ENCODE measurements around the gene OR2C1. TPM values are rescaled to one million over a fixed set of nuclear protein-coding genes. Genes with fewer than 3 reads are reported as not detected.
A peak's percentile ranks its signal among the peaks of the same experiment; 100 is the strongest.

OR2C1 gene
- total RNA-seq, 1 donor from 2014 or later, result 0.22 TPM

GRCh38 chr16:3363793-3364192, 8.1 kb downstream of the OR2C1 start:
- DNase-seq, result no peak
- H3K4me3 ChIP-seq, result no peak overlapping the region
- no peaks in the 10 kb centered on the region for H3K9me3 ChIP-seq (replicated peaks)
- H3K36me3 ChIP-seq, result peaks cover 7% of the 10 kb centered on the region
- H3K27me3 ChIP-seq (ENCODE audit: low read depth), result peaks cover 16% of the 10 kb centered on the region
- TF ChIP-seq, protein P1, sequence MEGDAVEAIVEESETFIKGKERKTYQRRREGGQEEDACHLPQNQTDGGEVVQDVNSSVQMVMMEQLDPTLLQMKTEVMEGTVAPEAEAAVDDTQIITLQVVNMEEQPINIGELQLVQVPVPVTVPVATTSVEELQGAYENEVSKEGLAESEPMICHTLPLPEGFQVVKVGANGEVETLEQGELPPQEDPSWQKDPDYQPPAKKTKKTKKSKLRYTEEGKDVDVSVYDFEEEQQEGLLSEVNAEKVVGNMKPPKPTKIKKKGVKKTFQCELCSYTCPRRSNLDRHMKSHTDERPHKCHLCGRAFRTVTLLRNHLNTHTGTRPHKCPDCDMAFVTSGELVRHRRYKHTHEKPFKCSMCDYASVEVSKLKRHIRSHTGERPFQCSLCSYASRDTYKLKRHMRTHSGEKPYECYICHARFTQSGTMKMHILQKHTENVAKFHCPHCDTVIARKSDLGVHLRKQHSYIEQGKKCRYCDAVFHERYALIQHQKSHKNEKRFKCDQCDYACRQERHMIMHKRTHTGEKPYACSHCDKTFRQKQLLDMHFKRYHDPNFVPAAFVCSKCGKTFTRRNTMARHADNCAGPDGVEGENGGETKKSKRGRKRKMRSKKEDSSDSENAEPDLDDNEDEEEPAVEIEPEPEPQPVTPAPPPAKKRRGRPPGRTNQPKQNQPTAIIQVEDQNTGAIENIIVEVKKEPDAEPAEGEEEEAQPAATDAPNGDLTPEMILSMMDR (IDR thresholded peaks at IDR 0.05; ENCODE audit: borderline replicate concordance), result no peak
- no peak overlapping the region for H3K27ac ChIP-seq (replicated peaks)
- intact Hi-C loops (cut with micrococcal nuclease), result no loop called here
- H3K4me1 ChIP-seq, result no peaks in the 10 kb centered on the region

DNA sequence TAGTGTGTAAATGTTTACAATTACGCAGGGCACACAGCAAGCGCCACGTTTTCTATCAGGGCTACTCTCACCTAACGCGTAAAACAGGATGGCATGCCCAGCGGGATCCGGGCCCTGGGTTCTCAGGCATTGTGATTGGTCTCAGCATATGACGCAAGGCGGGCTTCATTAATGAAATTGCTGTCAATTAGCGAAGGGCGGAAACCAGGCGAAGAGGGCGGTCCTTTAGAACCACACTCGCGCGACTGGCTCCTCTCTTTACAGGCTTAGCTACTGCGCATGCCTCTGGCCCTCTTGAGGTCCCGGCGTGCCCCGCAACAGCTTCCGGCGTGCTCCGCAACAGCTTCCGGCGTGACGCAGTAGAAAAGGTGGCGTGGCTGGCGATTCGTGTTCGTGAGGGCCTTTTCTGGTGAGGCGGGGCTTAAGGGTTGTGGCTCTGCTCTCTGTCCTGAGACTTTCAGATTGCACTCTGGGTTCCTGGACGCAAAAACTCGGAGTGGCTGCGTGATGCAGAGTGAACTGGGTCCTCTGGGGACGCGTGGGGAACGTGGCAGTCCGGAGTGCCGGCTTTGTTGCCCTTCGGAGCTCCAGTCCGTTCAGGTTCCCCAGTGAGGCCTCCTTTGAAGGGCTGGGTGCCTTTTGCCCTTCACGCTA, 9.2 kb downstream of the OR2C1 start:
- Histone ChIP-seq H3K36me3 (peaks cover 7% of the 10 kb centered on the region), H3K27ac (replicated peaks) (peak overlapping the region; percentile 87), H3K4me3 (peak overlapping the region; percentile 68), H3K9me3 (replicated peaks) (no peaks in the 10 kb centered on the region), H3K4me1 (no peaks in the 10 kb centered on the region), H3K27me3 (ENCODE audit: low read depth) (peaks cover 16% of the 10 kb centered on the region)
- intact Hi-C loops (cut with micrococcal nuclease), result no loop called here
- DNase-seq, result peak; percentile 86
- TF ChIP-seq, protein P1 (IDR thresholded peaks at IDR 0.05; ENCODE audit: borderline replicate concordance), result no peak

DNA sequence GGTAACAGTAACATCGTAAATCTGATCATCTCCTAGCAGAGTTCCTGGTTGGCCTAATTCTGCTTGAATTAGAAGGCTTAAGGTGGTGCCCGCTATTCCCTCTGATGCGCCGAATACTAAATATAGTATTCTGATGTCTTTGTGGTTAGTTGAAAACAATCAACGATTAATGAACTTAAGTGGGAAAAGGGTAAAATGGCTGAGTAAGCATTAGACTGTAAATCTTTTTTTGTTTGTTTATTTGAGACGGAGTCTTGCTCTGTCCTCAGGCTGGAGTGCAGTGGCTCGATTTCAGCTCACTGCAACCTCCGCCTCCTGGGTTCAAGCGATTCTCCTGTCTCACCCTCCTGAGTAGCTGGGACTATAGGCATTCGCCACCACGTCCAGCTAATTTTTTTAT, 13.4 kb downstream of the OR2C1 start:
- Histone ChIP-seq H3K36me3 (peaks cover 7% of the 10 kb centered on the region), H3K4me3 (no peak overlapping the region), H3K27me3 (ENCODE audit: low read depth) (no peaks in the 10 kb centered on the region), H3K9me3 (replicated peaks) (no peaks in the 10 kb centered on the region), H3K27ac (replicated peaks) (no peak overlapping the region), H3K4me1 (no peaks in the 10 kb centered on the region)
- DNase-seq, result no peak
- TF ChIP-seq, protein P1 (IDR thresholded peaks at IDR 0.05; ENCODE audit: borderline replicate concordance), result no peak
- intact Hi-C loops (cut with micrococcal nuclease), result no loop called here

DNA sequence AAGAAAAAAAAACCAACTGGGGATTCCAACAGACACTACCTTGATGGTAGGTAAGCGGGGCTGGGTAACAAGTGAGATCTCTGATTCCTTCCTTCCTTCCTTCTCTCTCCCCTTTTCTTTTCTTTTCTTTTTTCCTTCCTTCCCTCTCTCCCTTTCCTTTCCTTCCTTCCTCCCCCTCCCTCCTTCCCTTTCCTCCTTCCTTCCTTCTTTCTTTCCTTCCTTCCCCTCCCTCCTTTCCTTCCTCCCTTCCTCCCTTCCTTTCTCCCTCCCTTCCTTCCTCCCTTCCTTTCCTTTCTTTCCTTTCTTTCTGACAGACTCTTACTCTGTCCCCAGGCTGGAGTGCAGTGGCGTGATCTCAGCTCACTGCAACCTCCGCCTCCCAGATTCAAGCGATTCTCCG, 20.0 kb downstream of the OR2C1 start:
- TF ChIP-seq, protein P1 (IDR thresholded peaks at IDR 0.05; ENCODE audit: borderline replicate concordance), result no peak
- no peak for DNase-seq
- Histone ChIP-seq H3K9me3 (replicated peaks) (no peaks in the 10 kb centered on the region), H3K27me3 (ENCODE audit: low read depth) (no peaks in the 10 kb centered on the region), H3K27ac (replicated peaks) (no peak overlapping the region), H3K4me3 (no peak overlapping the region), H3K36me3 (peaks cover 18% of the 10 kb centered on the region), H3K4me1 (no peaks in the 10 kb centered on the region)
- intact Hi-C loops (cut with micrococcal nuclease), result no loop called here

GRCh38 chr16:3377917-3378316, 22.2 kb downstream of the OR2C1 start:
- H3K9me3 ChIP-seq (replicated peaks), result no peaks in the 10 kb centered on the region
- H3K4me3 ChIP-seq, result no peak overlapping the region

More at GRCh38 chr16:3377917-3378316, 22.2 kb downstream of the OR2C1 start:
- intact Hi-C loops (cut with micrococcal nuclease), result no loop called here
- DNase-seq, result no peak
- Histone ChIP-seq H3K27ac (replicated peaks) (no peak overlapping the region), H3K4me1 (no peaks in the 10 kb centered on the region), H3K27me3 (ENCODE audit: low read depth) (no peaks in the 10 kb centered on the region), H3K36me3 (peaks cover 41% of the 10 kb centered on the region)
- TF ChIP-seq, protein P1 (IDR thresholded peaks at IDR 0.05; ENCODE audit: borderline replicate concordance), result no peak

Measured in left ventricle myocardium inferior (tissue), 1 donor.